Natural killer cell (primary cell): ENCODE data around the gene FBXO33. TPM values are rescaled to one million over a fixed set of nuclear protein-coding genes. Genes with fewer than 3 reads are reported as not detected.

Source experiments
- ATAC-seq, 3 donors: fragments of 150-1000 bp in 2 of 3; fragments of 200-7000 bp in 1 of 3; cut with Tn5 transposase; 1 replicate in 1 of 3; 2 replicates in 2 of 3; pipeline ENCODE4 v1.10.0; 2021; ENCODE audit warnings: mild to moderate bottlenecking in 2 of 3, moderate library complexity in 2 of 3
- DNase-seq, 2 donors: peaks; one replicate each; pipeline versions ENCODE4 v3.0.0 to v3.0.0-alpha.2; 2013 to 2021; ENCODE audit warnings: mixed read lengths in 1 of 2
- H3K27ac ChIP-seq: one replicate; pipeline ENCODE4 v1.5.1; 2013; ENCODE audit warnings: mild to moderate bottlenecking, low read length
- H3K27me3 ChIP-seq: one replicate; pipeline ENCODE4 v1.6.1; 2013; ENCODE audit warnings: low read length; ENCODE audit not compliant: control insufficient read depth, insufficient read depth
- H3K36me3 ChIP-seq: one replicate; pipeline ENCODE4 v1.6.1; 2013; ENCODE audit warnings: low read length; ENCODE audit not compliant: control insufficient read depth, insufficient read depth
- H3K4me1 ChIP-seq: one replicate; pipeline ENCODE4 v1.6.1; 2013; ENCODE audit warnings: low read length; ENCODE audit not compliant: control insufficient read depth, insufficient read depth
- H3K4me3 ChIP-seq: one replicate; pipeline ENCODE4 v1.5.1; 2013; ENCODE audit warnings: low read length
- H3K9me3 ChIP-seq: one replicate; pipeline ENCODE4 v1.6.1; 2013; ENCODE audit warnings: low read length; ENCODE audit not compliant: control insufficient read depth, insufficient read depth
- H3K27ac Mint-ChIP-seq, 2 donors: one replicate each; pipeline ENCODE4 v1.8.0; 2022; ENCODE audit warnings: mild to moderate bottlenecking in 2 of 2, mixed read lengths in 2 of 2, moderate library complexity in 1 of 2
- H3K27me3 Mint-ChIP-seq, 2 donors: one replicate each; pipeline ENCODE4 v1.8.0; 2022; ENCODE audit warnings: low read depth in 2 of 2, mixed read lengths in 2 of 2
- H3K36me3 Mint-ChIP-seq: one replicate; pipeline ENCODE4 v1.8.0; 2022; ENCODE audit warnings: mixed read lengths
- H3K4me1 Mint-ChIP-seq, 2 donors: one replicate each; pipeline ENCODE4 v1.8.0; 2022; ENCODE audit warnings: mixed read lengths in 2 of 2
- H3K4me3 Mint-ChIP-seq: one replicate; pipeline ENCODE4 v1.8.0; 2022; ENCODE audit warnings: mild to moderate bottlenecking, moderate library complexity, mixed read lengths
- H3K9me3 Mint-ChIP-seq, 2 donors: one replicate each; pipeline ENCODE4 v1.8.0; 2022; ENCODE audit warnings: mixed read lengths in 2 of 2
- WGBS: methylation state at CpG from one replicate; pipeline ENCODE4 v1.1.7; 2013; ENCODE audit warnings: missing lambda C conversion rate; ENCODE audit not compliant: insufficient coverage; 5-methylcytosine and 5-hydroxymethylcytosine counted together
- intact Hi-C: fragments of 100-400 bp; cut with micrococcal nuclease; formaldehyde crosslinking; loops from one replicate; pipeline ENCODE4 v1.14.2; 2022
- total RNA-seq, 4 donors: library from RNA; stranded (reverse); fragments of 120-200 nt in 1 of 4; gene quantifications; one replicate each; pipeline versions ENCODE4 v1.2.3 to v1.2.4, GENCODE V29; 2013 to 2022
- TF ChIP-seq, protein P1 (sequence below): fragments of 200-600 bp; IDR thresholded peaks from one replicate; pipeline ENCODE4 v1.8.0; 2022; ENCODE audit warnings: antibody characterized with exemption

Gene FBXO33
- total RNA-seq, 3 donors from 2014 or later (not counting 1 experiment from before 2014, with no cell fraction given), result 45.7 to 54.1 (median 50.2) TPM

DNA sequence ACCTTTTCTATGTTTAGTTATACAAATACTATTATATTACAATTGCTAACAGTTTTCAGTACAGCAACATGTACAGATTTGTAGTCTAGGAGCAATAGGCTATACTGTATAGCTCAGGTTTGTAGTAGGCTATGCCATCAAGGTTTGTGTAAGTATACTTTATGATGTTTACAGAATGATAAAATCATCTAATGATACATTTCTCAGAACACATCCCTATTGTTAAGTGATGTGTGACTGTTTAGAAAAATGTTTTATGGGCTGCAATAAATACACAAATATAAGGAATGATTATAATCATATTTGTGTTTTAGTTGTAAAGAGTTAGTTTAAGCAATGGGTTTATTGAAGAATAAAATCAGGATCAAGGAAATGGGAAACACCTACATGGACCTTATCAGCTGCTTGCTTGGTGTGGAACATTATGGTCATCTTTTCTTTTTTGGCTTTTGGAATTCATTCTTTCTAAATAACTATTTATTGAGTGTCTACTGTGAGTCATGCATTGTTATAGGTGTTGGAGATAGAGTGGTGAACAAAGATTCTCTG, 24.5 kb upstream of the FBXO33 start:
- Mint-ChIP-seq H3K4me1 (no peaks in the 10 kb centered on the region), H3K27me3 (peaks cover 10 to 17% of the 10 kb centered on the region in 2 donors), H3K9me3 (no peaks in the 10 kb centered on the region), H3K4me3 (no peak overlapping the region), H3K27ac (no peak overlapping the region), H3K36me3 (no peaks in the 10 kb centered on the region)
- no peak overlapping the region for H3K4me3 ChIP-seq
- intact Hi-C loops, result no loop called here
- no peak overlapping the region for H3K27ac ChIP-seq
- no peak for DNase-seq
- no peaks in the 10 kb centered on the region for H3K9me3 ChIP-seq
- H3K27me3 ChIP-seq, result peaks cover 2% of the 10 kb centered on the region
- ATAC-seq, result no peak
- TF ChIP-seq, protein P1, sequence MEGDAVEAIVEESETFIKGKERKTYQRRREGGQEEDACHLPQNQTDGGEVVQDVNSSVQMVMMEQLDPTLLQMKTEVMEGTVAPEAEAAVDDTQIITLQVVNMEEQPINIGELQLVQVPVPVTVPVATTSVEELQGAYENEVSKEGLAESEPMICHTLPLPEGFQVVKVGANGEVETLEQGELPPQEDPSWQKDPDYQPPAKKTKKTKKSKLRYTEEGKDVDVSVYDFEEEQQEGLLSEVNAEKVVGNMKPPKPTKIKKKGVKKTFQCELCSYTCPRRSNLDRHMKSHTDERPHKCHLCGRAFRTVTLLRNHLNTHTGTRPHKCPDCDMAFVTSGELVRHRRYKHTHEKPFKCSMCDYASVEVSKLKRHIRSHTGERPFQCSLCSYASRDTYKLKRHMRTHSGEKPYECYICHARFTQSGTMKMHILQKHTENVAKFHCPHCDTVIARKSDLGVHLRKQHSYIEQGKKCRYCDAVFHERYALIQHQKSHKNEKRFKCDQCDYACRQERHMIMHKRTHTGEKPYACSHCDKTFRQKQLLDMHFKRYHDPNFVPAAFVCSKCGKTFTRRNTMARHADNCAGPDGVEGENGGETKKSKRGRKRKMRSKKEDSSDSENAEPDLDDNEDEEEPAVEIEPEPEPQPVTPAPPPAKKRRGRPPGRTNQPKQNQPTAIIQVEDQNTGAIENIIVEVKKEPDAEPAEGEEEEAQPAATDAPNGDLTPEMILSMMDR, result no peak
- no peaks in the 10 kb centered on the region for H3K4me1 ChIP-seq
- no peaks in the 10 kb centered on the region for H3K36me3 ChIP-seq

DNA sequence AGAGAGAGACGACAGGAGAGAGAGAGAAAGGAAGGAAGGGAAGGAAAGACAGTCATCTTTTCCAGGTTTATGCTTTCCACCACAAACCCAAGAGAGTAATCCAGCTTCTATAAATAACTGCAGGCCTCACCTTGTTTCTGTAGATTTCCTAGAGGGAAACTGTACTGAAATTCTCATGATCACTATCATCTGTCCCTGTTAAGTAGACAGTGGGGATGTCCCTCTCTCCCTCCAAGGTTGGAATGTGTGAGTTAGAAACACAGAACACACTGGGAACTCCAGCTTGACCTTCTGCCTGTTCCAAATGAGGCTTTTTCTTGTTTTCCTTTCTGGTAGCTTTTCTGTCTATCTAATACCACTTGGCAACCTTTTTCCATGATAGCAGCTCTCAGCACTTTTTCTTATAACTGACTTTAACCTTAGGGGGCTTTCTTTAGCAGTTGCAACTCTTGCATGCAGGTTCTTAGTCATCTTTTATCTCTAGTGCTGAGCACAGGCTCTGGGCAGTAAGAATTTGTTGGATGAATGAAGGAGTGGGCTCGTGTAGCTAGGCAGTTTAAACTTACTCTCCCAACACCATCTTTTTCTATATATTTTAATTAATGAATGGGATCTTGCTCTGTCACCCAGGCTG, 22.8 kb upstream of the FBXO33 start:
- DNase-seq (no peak), ATAC-seq (no peak)
- Mint-ChIP-seq H3K36me3 (no peaks in the 10 kb centered on the region), H3K9me3 (no peaks in the 10 kb centered on the region), H3K4me1 (no peaks in the 10 kb centered on the region), H3K27ac (no peak overlapping the region), H3K27me3 (peaks cover 14 to 30% of the 10 kb centered on the region in 2 donors), H3K4me3 (no peak overlapping the region)
- H3K9me3 ChIP-seq, result no peaks in the 10 kb centered on the region
- intact Hi-C loops, result no loop called here
- H3K4me1 ChIP-seq, result no peaks in the 10 kb centered on the region
- H3K27ac ChIP-seq, result no peak overlapping the region
- no peak overlapping the region for H3K4me3 ChIP-seq
- H3K36me3 ChIP-seq, result no peaks in the 10 kb centered on the region
- no CpG with 5 or more reads among the region's 2 CpGs for WGBS
- TF ChIP-seq, protein P1, result no peak
- peaks cover 2% of the 10 kb centered on the region for H3K27me3 ChIP-seq

DNA sequence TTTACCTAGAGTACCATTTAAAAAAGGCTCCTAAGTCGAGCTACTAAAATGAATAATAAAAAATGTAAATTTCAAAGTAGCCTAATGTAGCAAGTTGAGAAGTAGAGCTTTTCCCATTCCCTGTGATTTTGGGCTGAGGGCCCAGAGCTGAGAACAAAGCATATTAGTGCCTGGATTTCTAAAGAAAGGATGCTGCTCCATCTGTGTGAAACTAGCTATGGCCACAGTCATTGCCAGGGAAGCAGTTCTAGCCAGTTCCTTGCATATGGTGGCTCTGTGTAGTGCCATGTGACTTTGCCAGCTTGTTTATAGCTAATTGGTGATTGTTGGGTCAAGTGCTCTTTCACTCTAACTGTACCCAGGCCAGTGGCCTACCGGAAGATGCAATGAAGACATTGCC, 20.4 kb upstream of the FBXO33 start:
- intact Hi-C loops, result no loop called here
- Mint-ChIP-seq H3K9me3 (no peaks in the 10 kb centered on the region), H3K27me3 (peaks cover 13 to 30% of the 10 kb centered on the region in 2 donors), H3K4me3 (no peak overlapping the region), H3K27ac (no peak overlapping the region), H3K4me1 (no peaks in the 10 kb centered on the region), H3K36me3 (no peaks in the 10 kb centered on the region)
- no peak for ATAC-seq
- Histone ChIP-seq H3K4me3 (no peak overlapping the region), H3K27ac (no peak overlapping the region), H3K36me3 (no peaks in the 10 kb centered on the region), H3K27me3 (peaks cover 2% of the 10 kb centered on the region), H3K4me1 (no peaks in the 10 kb centered on the region), H3K9me3 (no peaks in the 10 kb centered on the region)
- TF ChIP-seq, protein P1, result no peak
- no peak for DNase-seq
- WGBS, result 89% methylated on average over 1 of the region's 2 CpGs

DNA sequence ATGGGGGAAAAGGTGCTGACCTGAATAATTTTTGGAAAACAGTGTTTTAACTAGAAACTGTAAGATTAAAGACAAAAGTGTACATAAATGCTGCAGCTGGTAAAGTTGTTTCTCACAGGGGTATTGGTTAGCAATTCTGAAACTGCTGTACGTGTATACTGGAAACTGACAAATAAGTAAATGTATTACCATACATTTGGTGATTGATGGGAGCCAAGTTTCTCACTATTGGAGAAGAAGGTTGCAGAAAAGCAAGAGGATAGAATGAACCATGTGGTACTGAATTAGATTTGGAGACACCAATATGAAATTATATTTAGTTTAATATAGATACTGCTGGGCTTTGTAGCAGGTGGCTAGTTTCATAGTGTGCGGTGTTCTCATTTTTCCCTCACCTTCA, 19.6 kb upstream of the FBXO33 start:
- intact Hi-C loops, result no loop called here
- Mint-ChIP-seq H3K27ac (no peak overlapping the region), H3K27me3 (peaks cover 13 to 30% of the 10 kb centered on the region in 2 donors), H3K4me1 (no peaks in the 10 kb centered on the region), H3K36me3 (no peaks in the 10 kb centered on the region), H3K9me3 (no peaks in the 10 kb centered on the region), H3K4me3 (no peak overlapping the region)
- Histone ChIP-seq H3K27ac (no peak overlapping the region), H3K4me1 (no peaks in the 10 kb centered on the region), H3K4me3 (no peak overlapping the region), H3K9me3 (no peaks in the 10 kb centered on the region), H3K36me3 (no peaks in the 10 kb centered on the region), H3K27me3 (peaks cover 2% of the 10 kb centered on the region)
- TF ChIP-seq, protein P1, result no peak
- ATAC-seq (no peak), DNase-seq (no peak)
- WGBS, result 78% methylated on average over 1 of the region's 2 CpGs
